HL-60/S4 (cell line): ENCODE data around the gene HLX.

Experiments
- in situ Hi-C: fragments of 300-500 bp; cut with MboI; formaldehyde crosslinking; loops from 2 replicates; pipeline ENCODE4 v1.14.3; 2022; ENCODE audit warnings: low sequenced_read_pairs

The HLX gene

DNA sequence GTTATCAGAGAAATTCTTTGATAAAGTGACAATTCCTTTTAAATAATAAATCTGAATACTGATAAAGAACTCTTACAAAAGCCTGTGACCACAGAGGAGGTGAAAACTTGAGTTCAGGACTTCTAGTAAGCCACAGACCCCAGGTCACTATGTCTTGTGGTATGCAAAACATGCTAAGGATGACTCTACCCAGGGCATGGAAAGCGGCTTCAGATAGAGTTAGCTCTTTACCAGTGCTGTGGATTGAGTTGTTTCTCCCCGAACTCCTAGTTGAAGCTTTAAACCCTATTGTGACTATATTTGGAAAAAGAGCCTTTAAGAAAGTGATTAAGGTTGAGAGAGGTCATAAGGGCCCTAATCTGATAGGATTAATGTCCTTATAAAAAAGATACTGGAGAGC is 42.3 kb downstream of the HLX start:
- in situ Hi-C loops = no loop called here

DNA sequence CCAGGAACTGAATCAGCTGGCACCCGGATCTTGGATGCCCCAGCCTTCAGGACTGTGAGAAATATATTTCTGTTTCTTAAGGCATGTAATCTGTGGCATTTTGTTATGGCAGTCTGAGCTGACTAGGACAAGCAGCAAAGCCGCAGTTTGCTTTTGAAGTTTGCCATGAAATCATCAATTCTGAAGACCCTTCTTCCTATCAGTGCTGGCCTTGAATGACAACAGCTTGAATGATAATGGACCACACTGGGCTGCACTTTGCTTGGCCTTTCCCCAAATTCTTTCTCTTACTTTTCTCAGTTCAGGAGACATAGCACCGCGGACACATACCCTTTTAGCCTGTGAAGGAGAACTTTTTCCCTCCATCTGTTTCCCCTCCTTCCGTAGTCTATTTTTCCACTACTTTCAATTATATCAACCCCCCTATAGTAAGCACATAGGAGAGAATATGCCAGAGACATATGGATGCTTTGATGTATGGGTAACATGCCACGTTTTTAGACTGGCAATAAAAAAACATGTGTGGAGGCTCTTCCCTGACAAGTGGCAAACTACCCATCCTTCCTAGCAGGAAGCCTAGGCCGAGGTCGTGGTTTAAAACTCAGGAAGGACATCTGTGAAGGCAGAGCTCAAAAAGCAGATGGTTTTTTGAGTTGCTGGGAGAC is 42.9 kb downstream of the HLX start:
- in situ Hi-C loops = no loop called here

DNA sequence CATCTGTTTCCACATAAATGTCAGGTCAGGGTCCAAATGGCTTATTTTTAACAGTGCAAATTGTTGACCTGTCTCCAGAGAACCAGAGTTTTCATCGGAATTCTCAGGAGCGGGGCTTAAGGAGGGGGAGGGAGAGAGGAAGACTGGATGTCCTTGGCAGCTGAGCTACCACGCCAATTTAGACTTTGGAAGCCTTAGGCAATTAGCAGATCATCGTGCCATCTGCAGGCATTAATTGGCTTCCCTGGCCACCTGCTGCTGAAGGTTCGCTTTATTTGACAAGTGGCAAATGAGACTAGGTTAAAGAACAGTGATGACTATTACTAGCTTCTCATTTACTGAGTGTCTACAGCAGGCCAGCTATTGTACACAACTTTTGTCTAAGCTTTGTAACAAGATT is 43.7 kb downstream of the HLX start:
- in situ Hi-C loops = no loop called here

DNA sequence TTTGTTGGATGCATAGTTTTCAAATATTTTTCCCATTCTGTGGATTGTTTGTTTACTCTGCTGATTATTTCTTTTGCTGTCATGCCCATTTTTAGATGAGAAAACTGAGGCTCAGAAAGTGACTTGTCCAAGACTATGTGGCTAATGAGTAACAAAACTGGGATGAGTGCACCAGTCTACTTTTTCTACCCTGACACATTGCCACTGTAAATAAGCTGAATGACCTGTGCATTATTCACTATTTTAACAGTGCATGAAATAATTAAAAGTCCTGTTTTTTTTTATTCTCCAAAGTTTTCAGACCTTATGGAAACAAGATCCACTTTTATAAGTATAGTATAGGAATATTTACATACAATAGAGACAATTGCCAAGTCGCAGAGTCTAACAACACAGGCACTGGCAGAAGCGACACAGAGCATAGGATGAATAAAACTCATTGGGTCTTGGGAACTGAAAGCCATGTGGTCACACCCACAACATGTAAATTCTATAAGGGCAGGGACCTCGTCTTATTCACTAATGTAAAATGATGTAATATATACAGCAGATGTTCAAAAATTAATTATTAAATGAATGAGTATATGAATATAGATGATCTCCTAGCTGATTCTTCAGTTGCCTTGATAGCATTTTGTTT is 45.2 kb downstream of the HLX start:
- in situ Hi-C loops = no loop called here

DNA sequence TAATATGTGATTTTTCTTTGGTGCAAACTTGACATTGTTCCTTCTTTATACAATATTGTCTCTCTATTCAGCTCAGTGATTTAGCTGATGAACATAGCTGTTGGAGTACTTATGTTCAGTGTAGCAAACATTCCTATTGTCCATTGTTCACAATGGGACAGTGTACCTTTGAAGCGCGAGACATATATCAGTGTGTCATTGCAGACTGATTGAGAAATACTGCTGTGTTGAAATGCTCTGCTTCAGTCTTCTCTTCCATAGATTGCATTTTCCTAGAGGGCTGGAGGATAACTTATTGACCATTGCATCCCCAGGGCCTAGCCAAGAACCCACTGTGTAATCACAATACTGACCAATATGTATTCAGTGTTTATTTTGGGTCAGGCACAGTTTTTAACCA is 46.5 kb downstream of the HLX start:
- in situ Hi-C loops = no loop called here

DNA sequence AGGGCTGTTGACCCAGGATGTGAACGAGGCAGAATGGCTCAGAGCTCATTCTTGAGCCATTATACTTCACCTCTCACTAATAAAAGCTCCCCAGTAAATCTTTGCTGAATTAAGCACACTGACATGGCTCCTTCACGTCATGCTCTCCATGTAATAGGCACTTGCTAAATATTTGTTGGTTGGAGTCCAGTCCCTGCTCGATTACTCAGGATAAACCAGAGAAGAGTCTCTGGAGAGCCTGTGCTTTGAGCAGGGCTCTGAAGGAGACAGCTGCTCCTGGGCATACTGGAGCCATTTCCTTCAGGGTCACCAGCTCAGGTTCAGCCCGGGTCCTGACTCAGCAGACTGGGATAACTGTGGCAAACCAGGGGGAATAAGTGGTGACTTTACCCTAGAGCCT is 46.9 kb downstream of the HLX start:
- in situ Hi-C loops = no loop called here

DNA sequence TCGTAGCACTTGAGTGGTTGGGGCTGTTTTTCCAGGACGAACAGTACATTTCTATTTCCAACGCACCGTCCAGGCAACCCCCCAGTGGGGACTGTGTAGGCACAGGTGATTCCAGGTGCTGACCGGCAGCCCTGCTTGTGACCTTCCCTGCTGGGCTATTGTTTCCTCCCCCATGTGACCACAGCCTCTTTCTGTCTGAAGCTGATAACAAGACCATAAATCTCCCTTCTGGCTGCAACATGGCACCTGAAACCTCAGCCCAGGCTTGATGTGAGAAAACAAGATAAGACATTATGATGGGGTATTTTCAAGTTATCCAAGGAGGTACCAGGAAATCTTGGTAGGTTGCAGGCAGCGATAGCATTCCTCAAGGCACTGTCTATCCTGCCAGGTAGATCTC is 48.2 kb downstream of the HLX start:
- in situ Hi-C loops = no loop called here

DNA sequence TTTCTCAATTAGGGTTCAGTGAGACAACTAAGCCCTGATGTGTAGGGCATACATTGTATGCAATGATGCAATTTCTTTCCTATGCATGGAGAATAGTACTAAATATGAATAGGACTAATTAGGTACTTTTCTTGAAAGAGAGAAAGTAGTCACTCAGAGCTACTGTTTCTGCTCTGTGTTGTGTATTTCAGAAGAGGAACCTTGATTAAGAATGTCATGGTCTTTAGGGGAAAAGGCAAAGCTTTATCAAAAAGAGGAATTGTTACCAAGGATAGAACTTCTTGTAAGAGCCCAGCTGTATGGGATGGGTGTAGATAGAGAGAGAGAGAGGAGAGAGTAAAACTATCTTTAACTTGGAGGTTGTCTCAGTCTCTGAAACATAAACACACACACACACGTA is 49.1 kb downstream of the HLX start:
- in situ Hi-C loops = no loop called here

DNA sequence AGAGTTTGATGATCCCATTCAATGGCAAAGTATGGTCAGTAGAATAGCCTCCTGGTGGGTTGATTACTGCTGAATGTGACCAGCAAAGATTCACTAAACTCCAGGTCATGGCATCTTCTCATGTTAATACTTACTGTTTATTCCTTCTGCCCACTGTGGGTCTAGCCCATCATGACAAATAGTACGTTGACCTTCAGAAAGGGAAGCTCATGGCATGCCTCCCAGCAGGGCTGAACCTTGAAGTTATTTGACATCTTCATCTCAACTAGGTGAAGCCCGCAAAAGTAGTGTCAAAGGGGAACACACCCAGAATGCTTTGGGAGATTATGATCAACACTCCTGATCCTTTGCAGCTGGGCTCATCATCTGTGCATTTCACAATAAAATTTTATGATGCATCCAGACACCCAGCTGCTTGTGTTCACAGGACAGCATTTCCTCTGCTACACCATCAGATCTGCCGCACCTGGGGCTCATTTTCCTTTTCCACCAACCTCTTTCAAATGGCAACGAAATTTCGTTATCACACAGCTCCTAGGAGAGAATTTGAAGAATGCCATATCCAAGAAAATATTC is 49.6 kb downstream of the HLX start:
- in situ Hi-C loops = no loop called here

DNA sequence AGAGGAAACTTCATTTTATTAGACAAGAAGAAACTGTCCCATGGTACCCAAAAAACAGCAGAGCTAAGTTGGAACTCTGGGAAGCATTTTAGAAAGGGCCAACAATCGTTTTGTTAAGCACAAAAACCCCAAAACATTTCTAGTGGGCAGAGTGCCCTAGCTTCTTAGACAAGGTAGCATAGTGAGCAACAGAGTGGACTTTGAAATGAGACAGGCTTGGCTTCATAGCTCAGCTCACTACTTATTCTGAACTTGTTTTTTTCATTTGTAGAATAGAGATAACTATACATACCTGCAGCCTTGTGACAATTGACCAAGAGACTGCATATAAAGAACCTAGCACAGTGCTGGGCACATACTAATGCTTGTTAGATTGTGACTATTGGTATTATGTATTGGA is 50.1 kb downstream of the HLX start:
- in situ Hi-C loops = no loop called here
